ENCODE data around the gene BTBD9.

DNA sequence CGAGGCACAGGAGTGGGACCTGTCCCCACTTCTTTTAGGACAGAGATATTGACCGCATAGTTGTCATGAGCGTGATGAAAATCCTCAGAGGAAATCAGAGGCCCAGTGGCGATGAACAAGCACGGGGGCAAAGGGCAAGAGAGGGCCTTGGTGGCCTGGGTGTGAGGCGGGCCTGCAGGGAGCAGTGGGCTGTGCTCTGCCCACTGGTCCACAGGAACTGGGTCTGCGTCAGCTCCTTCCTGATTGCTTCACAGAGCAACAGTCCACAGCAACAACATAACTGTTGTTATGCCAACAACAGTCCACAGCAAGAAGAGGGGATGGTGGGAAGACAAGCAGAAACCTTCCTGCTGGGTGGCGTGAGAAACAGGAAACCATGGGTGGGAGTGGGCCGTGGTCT is 484.6 kb downstream of the BTBD9 start:
- TF ChIP-seq POLR2A (IDR thresholded peaks at IDR 0.05), result no peak
- TF ChIP-seq, protein P1, sequence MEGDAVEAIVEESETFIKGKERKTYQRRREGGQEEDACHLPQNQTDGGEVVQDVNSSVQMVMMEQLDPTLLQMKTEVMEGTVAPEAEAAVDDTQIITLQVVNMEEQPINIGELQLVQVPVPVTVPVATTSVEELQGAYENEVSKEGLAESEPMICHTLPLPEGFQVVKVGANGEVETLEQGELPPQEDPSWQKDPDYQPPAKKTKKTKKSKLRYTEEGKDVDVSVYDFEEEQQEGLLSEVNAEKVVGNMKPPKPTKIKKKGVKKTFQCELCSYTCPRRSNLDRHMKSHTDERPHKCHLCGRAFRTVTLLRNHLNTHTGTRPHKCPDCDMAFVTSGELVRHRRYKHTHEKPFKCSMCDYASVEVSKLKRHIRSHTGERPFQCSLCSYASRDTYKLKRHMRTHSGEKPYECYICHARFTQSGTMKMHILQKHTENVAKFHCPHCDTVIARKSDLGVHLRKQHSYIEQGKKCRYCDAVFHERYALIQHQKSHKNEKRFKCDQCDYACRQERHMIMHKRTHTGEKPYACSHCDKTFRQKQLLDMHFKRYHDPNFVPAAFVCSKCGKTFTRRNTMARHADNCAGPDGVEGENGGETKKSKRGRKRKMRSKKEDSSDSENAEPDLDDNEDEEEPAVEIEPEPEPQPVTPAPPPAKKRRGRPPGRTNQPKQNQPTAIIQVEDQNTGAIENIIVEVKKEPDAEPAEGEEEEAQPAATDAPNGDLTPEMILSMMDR (IDR thresholded peaks at IDR 0.05), result no peak
